Mesenchymal stem cell (in vitro differentiated cells and primary cell): Measurements from ENCODE around the gene SEMA3B.

ENCODE experiments used
- DNase-seq: peaks from one replicate; pipeline ENCODE4 v3.0.0-alpha.2; 2013
- H2AFZ ChIP-seq: one replicate; pipeline ENCODE4 v1.6.1; 2013; ENCODE audit warnings: low read depth, mild to moderate bottlenecking, control low read depth, inconsistent platforms, low read length, moderate library complexity
- H2AK5ac ChIP-seq: 2 replicates; pipeline ENCODE4 v1.6.1; 2013; ENCODE audit warnings: low read length, moderate library complexity, mild to moderate bottlenecking, inconsistent platforms; ENCODE audit not compliant: severe bottlenecking
- H2BK120ac ChIP-seq: one replicate; pipeline ENCODE4 v1.6.1; 2013; ENCODE audit warnings: low read depth, mild to moderate bottlenecking, inconsistent platforms, low read length, moderate library complexity
- H2BK12ac ChIP-seq, 2 experiments: one replicate each; pipeline ENCODE4 v1.6.1; 2013; ENCODE audit warnings: inconsistent platforms in 2 of 2, low read length in 2 of 2, mild to moderate bottlenecking in 2 of 2, moderate library complexity in 2 of 2, control low read depth in 1 of 2
- H2BK15ac ChIP-seq: one replicate; pipeline ENCODE4 v1.6.1; 2013; ENCODE audit warnings: mild to moderate bottlenecking, low read depth, inconsistent platforms; ENCODE audit not compliant: poor library complexity, severe bottlenecking
- H2BK5ac ChIP-seq: 2 replicates; pipeline ENCODE4 v1.6.1; 2013; ENCODE audit warnings: low read depth, mild to moderate bottlenecking, low read length, control low read depth, inconsistent platforms; ENCODE audit not compliant: poor library complexity, severe bottlenecking
- H3K14ac ChIP-seq, 2 experiments: one replicate each; pipeline ENCODE4 v1.6.1; 2013; ENCODE audit warnings: inconsistent platforms in 2 of 2, low read length in 2 of 2, control low read depth in 1 of 2, mild to moderate bottlenecking in 1 of 2, moderate library complexity in 1 of 2
- H3K18ac ChIP-seq, 2 experiments: one replicate each; pipeline ENCODE4 v1.6.1; 2013; ENCODE audit warnings: inconsistent platforms in 2 of 2, low read length in 2 of 2, control low read depth in 1 of 2, low read depth in 1 of 2, mild to moderate bottlenecking in 1 of 2
- H3K23ac ChIP-seq, 2 experiments: one replicate each; pipeline ENCODE4 v1.6.1; 2013; ENCODE audit warnings: inconsistent platforms in 2 of 2, low read length in 2 of 2, mild to moderate bottlenecking in 2 of 2, moderate library complexity in 2 of 2, control low read depth in 1 of 2
- H3K27ac ChIP-seq: 2 replicates; pipeline ENCODE4 v1.5.1; 2013; ENCODE audit warnings: mild to moderate bottlenecking, moderate library complexity, low read length, control low read depth, inconsistent platforms; ENCODE audit not compliant: poor library complexity, severe bottlenecking
- H3K27me3 ChIP-seq, 2 experiments: 2 replicates each; pipeline versions ENCODE4 v1.6.1 to v1.7.0; 2013; ENCODE audit warnings: low read length in 2 of 2, mild to moderate bottlenecking in 2 of 2, moderate library complexity in 2 of 2, control low read depth in 1 of 2, inconsistent platforms in 1 of 2; ENCODE audit not compliant: control insufficient read depth in 1 of 2, insufficient read depth in 1 of 2
- H3K36me3 ChIP-seq, 2 experiments: 2 replicates each; pipeline versions ENCODE4 v1.6.1 to v1.7.0; 2013; ENCODE audit warnings: low read length in 2 of 2, control low read depth in 1 of 2, inconsistent platforms in 1 of 2, low read depth in 1 of 2, mild to moderate bottlenecking in 1 of 2; ENCODE audit not compliant: insufficient read depth in 2 of 2, control insufficient read depth in 1 of 2
- H3K4ac ChIP-seq, 2 experiments: one replicate each; pipeline ENCODE4 v1.6.1; 2013; ENCODE audit warnings: inconsistent platforms in 2 of 2, low read length in 2 of 2, mild to moderate bottlenecking in 2 of 2, moderate library complexity in 2 of 2, control low read depth in 1 of 2, low read depth in 1 of 2
- H3K4me1 ChIP-seq: 2 replicates; pipeline ENCODE4 v1.6.1; 2013; ENCODE audit warnings: low read depth, low read length, control low read depth; ENCODE audit not compliant: control insufficient read depth, insufficient read depth
- H3K4me2 ChIP-seq: 2 replicates; pipeline ENCODE4 v1.6.1; 2013; ENCODE audit warnings: low read length, mild to moderate bottlenecking, inconsistent platforms; ENCODE audit not compliant: poor library complexity, severe bottlenecking
- H3K4me3 ChIP-seq, 2 experiments: 2 replicates each; pipeline versions ENCODE4 v1.5.1 to v1.7.0; 2013; ENCODE audit warnings: low read length in 2 of 2, mild to moderate bottlenecking in 2 of 2, control low read depth in 1 of 2, low read depth in 1 of 2; ENCODE audit not compliant: insufficient read depth in 1 of 2
- H3K79me1 ChIP-seq: replicated peaks from 2 replicates; pipeline ENCODE4 v1.6.1; 2013; ENCODE audit warnings: mild to moderate bottlenecking, control low read depth, low read length, inconsistent platforms; ENCODE audit not compliant: poor library complexity, severe bottlenecking
- H3K9ac ChIP-seq: 2 replicates; pipeline ENCODE4 v1.7.0; 2013; ENCODE audit warnings: mild to moderate bottlenecking, low read length, moderate library complexity
- H3K9me3 ChIP-seq: 2 replicates; pipeline ENCODE4 v1.7.0; 2013; ENCODE audit warnings: mild to moderate bottlenecking, low read length; ENCODE audit not compliant: control insufficient read depth
- H4K8ac ChIP-seq: one replicate; pipeline ENCODE4 v1.6.1; 2013; ENCODE audit warnings: inconsistent platforms, mild to moderate bottlenecking, low read length, moderate library complexity
- H4K91ac ChIP-seq: one replicate; pipeline ENCODE4 v1.6.1; 2013; ENCODE audit warnings: mild to moderate bottlenecking, low read length, inconsistent platforms
- WGBS: methylation state at CpG from one replicate; pipeline ENCODE4 v1.1.7; 2013; ENCODE audit warnings: mixed read lengths; 5-methylcytosine and 5-hydroxymethylcytosine counted together

The SEMA3B gene

GRCh38 chr3:50318163-50318562 is 49.2 kb downstream of the SEMA3B start:
- WGBS: 95% methylated on average over 11 of the region's 11 CpGs
- H3K9me3 ChIP-seq: no peaks in the 10 kb centered on the region

DNA sequence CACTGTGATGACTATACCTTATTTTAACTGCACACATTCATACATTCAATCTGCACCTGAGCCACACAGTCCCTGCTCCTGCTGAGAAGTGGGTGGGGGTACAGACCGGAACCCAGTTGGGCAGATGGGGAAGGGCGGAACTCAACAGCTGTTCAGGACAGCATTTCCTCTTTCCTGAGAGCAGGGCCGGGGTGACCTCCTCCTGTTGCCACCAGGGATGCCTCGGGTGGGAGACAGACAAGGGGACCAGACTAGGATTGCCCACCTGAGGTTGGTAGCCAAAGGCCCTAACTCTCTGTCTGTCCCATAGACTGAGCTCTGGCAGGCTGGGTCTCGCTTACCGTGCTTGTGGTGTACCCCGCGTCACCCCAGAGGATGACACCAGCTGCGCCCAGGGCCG is 49.7 kb downstream of the SEMA3B start:
- Histone ChIP-seq H4K91ac (no peak overlapping the region), H3K9ac (peak overlapping the region; percentile 6), H4K8ac (peak overlapping the region; percentile 31), H2BK5ac (no peak overlapping the region), H2BK15ac (peak overlapping the region; percentile 12), H3K36me3 (peaks cover 47 to 53% of the 10 kb centered on the region in 2 experiments), H2AFZ (no peak overlapping the region), H3K23ac (no peak overlapping the region), H3K27ac (no peak overlapping the region), H3K4me1 (peaks cover 56% of the 10 kb centered on the region), H2BK12ac (no peak overlapping the region), H3K79me1 (peaks cover 44% of the 10 kb centered on the region), H3K27me3 (no peaks in the 10 kb centered on the region), H3K4me2 (no peak overlapping the region), H3K4ac (no peak overlapping the region), H3K14ac (no peak overlapping the region), H2AK5ac (no peak overlapping the region), H2BK120ac (no peak overlapping the region), H3K9me3 (no peaks in the 10 kb centered on the region), H3K18ac (no peak overlapping the region), H3K4me3 (no peak overlapping the region)
- 88% methylated on average over 10 of the region's 10 CpGs for WGBS
- no peak for DNase-seq

More at GRCh38 chr3:50318163-50318562, 49.2 kb downstream of the SEMA3B start:
- Histone ChIP-seq H3K9ac (no peak overlapping the region), H3K4ac (no peak overlapping the region), H2BK12ac (no peak overlapping the region), H4K8ac (no peak overlapping the region), H3K18ac (no peak overlapping the region), H3K23ac (peak overlapping the region in 1 of 2 experiments; percentile 35), H4K91ac (no peak overlapping the region), H2BK120ac (no peak overlapping the region), H3K4me3 (peak overlapping the region in 1 of 2 experiments; percentile 43), H3K27me3 (no peaks in the 10 kb centered on the region), H2BK5ac (no peak overlapping the region), H3K79me1 (peaks cover 44% of the 10 kb centered on the region), H3K27ac (no peak overlapping the region), H3K4me2 (no peak overlapping the region), H2AFZ (no peak overlapping the region), H3K4me1 (peaks cover 56% of the 10 kb centered on the region), H2BK15ac (no peak overlapping the region), H3K36me3 (peaks cover 47 to 53% of the 10 kb centered on the region in 2 experiments), H2AK5ac (no peak overlapping the region), H3K14ac (peak overlapping the region in 1 of 2 experiments; percentile 1)
- DNase-seq: no peak

GRCh38 chr3:50319181-50319893 is 50.4 kb downstream of the SEMA3B start:
- H3K79me1 ChIP-seq: peaks cover 44% of the 10 kb centered on the region
- 96% methylated on average over 16 of the region's 16 CpGs for WGBS

GRCh38 chr3:50319894-50320625 is 51.1 kb downstream of the SEMA3B start:
- peak overlapping the region in 1 of 2 experiments; percentile 90 for H3K14ac ChIP-seq
- peak overlapping the region in 1 of 2 experiments; percentile 80 for H2BK12ac ChIP-seq
- H2BK120ac ChIP-seq: no peak overlapping the region
- H3K4me2 ChIP-seq: peak overlapping the region; percentile 60
- peaks cover 57% of the 10 kb centered on the region for H3K4me1 ChIP-seq
- peak overlapping the region; percentile 79 for H4K91ac ChIP-seq
- peak overlapping the region; percentile 78 to 88 for H3K4me3 ChIP-seq
- 92% methylated on average over 29 of the region's 29 CpGs for WGBS
- peak overlapping the region; percentile 99 for H3K9ac ChIP-seq
- no peaks in the 10 kb centered on the region for H3K9me3 ChIP-seq
- no peak overlapping the region for H2BK5ac ChIP-seq
- peak overlapping the region in 1 of 2 experiments; percentile 47 for H3K23ac ChIP-seq
- DNase-seq: no peak
- peaks cover 38% of the 10 kb centered on the region for H3K79me1 ChIP-seq
- H3K4ac ChIP-seq: peak overlapping the region in 1 of 2 experiments; percentile 47
- peaks cover 46 to 55% of the 10 kb centered on the region in 2 experiments for H3K36me3 ChIP-seq
- H4K8ac ChIP-seq: no peak overlapping the region
- peak overlapping the region; percentile 85 for H3K27ac ChIP-seq
- H3K27me3 ChIP-seq: no peaks in the 10 kb centered on the region
- H2AK5ac ChIP-seq: no peak overlapping the region
- peak overlapping the region in 1 of 2 experiments; percentile 64 for H3K18ac ChIP-seq
- no peak overlapping the region for H2AFZ ChIP-seq
- H2BK15ac ChIP-seq: no peak overlapping the region

More at GRCh38 chr3:50319181-50319893, 50.4 kb downstream of the SEMA3B start:
- Histone ChIP-seq H2AFZ (no peak overlapping the region), H3K23ac (no peak overlapping the region), H4K8ac (no peak overlapping the region), H3K18ac (no peak overlapping the region), H3K4ac (no peak overlapping the region), H3K14ac (no peak overlapping the region), H3K4me2 (no peak overlapping the region), H3K9ac (peak overlapping the region; percentile 99), H3K27ac (no peak overlapping the region), H2BK120ac (no peak overlapping the region), H4K91ac (no peak overlapping the region), H2AK5ac (no peak overlapping the region), H3K9me3 (no peaks in the 10 kb centered on the region), H2BK15ac (no peak overlapping the region), H3K36me3 (peaks cover 47 to 58% of the 10 kb centered on the region in 2 experiments), H3K4me1 (peaks cover 59% of the 10 kb centered on the region), H2BK5ac (no peak overlapping the region), H2BK12ac (no peak overlapping the region), H3K4me3 (peak overlapping the region in 1 of 2 experiments; percentile 88), H3K27me3 (no peaks in the 10 kb centered on the region)
- no peak for DNase-seq
